Neural progenitor cell (in vitro differentiated cells): ENCODE measurements around the gene ACKR3.

Source experiments
- CTCF ChIP-seq: fragments of 200-600 bp; sonication (generic); IDR thresholded peaks from 2 replicates; pipeline ENCODE4 v1.5.1; 2017; ENCODE audit warnings: antibody characterized with exemption, mild to moderate bottlenecking
- EZH2 ChIP-seq: fragments of 200-600 bp; sonication (generic); IDR thresholded peaks from 2 replicates; pipeline ENCODE4 v1.6.1; 2017; ENCODE audit warnings: antibody characterized with exemption, mild to moderate bottlenecking, moderate library complexity
- EZH2phosphoT487 ChIP-seq: fragments of 200-600 bp; sonication (generic); IDR thresholded peaks from 2 replicates; pipeline ENCODE4 v1.6.1; 2017; ENCODE audit warnings: antibody characterized with exemption

- no peak for TF ChIP-seq CTCF
- TF ChIP-seq EZH2 = no peak
- TF ChIP-seq EZH2phosphoT487 = no peak
These were observed 36.3 kb upstream of the ACKR3 start for GRCh38 chr2:236533343-236533742.
